Esophagus squamous epithelium (tissue), 4 donors: Measurements from ENCODE around the gene CMTM3.

Experiments
- CTCF ChIP-seq, 6 experiments: fragments of 450-650 bp in 4 of 6; fragments of 200-600 bp in 2 of 6; sonication (generic) in 2 of 6; IDR thresholded peaks; one replicate each; pipeline ENCODE4 v1.5.1; 2016 to 2019; ENCODE audit warnings: antibody characterized with exemption in 6 of 6, mild to moderate bottlenecking in 4 of 6, moderate library complexity in 4 of 6
- POLR2A ChIP-seq, 4 donors: fragments of 450-650 bp; IDR thresholded peaks; one replicate each; pipeline ENCODE4 v1.6.1; 2017; ENCODE audit warnings: antibody characterized with exemption in 4 of 4, mild to moderate bottlenecking in 4 of 4, moderate library complexity in 3 of 4

- TF ChIP-seq POLR2A (IDR thresholded peaks at IDR 0.05) (no peak), CTCF (IDR thresholded peaks at IDR 0.05) (no peak)
These were observed 4.8 kb upstream of the CMTM3 start for GRCh38 chr16:66599726-66600125.
